Measurements from ENCODE around the gene RNF207. TPM values are rescaled to one million over a fixed set of nuclear protein-coding genes. Genes with fewer than 3 reads are reported as not detected.

Gene RNF207
- total RNA-seq, 1 donor from 2014 or later, result 19.4 TPM

DNA sequence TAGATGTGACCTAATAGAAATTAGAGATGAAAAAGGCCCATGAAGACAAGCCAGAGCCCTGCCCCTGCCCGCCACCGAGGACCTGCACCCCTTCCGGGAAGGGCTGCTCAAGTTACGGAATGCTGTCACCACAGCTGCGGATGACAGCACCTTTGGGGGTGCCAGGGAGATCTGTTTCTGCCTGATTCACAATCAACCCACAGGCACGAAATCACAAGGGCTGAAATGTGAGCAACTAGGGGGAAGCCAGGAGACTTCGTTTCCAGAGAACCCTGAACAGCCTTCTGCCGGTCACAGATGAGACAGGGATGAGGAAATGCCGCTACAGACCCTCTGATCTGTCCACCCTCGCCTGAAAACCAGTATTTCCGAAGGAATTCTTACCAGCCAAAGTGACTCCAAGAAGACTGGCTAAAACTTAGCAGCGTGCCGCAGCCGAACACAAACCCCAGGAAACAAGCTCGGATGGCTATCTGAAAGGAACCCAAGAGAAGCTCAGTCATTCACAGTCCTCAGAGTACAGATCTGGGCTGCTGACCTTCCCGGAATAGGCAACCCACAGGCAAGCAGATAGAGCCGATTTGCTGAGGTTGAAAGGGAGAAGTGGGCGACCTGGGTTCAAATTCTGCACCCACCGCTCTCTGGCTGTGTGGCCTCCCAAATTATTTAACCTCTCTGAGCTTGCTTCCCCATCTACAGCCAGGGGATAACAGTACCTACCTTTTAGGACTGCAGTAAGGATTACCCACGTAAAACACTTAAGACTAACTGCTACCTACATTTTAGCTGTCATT lies 28.8 kb downstream of the RNF207 start:
- H3K27ac ChIP-seq, result no peak overlapping the region

DNA sequence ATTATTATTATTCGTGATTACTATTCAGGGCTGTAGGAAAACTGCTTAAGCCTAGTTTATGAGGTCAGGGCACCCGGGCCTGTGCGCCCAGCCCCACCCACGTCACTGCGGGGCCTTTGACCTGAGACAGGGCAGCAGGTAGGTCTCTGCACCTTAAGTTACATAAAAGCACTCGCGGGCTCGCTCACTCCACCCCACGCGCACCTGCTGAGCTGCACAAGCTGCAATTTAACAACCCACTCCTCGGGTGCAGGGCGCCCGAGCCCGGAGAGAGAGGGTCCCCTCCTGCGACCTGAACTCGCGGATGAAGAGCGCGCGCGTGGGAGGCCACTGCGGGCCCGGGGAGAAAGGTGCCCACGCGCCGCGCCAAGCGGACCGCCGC lies 29.4 kb downstream of the RNF207 start:
- Histone ChIP-seq H3K36me3 (peaks cover 0 to 32% of the 10 kb centered on the region in 2 donors), H3K9me3 (no peaks in the 10 kb centered on the region), H3K27ac (no peak overlapping the region), H3K4me3 (peak overlapping the region; percentile 65 to 87), H3K27me3 (no peaks in the 10 kb centered on the region), H3K4me1 (peaks cover 12% of the 10 kb centered on the region)
- no peak for TF ChIP-seq POLR2A (IDR thresholded peaks at IDR 0.05)
- TF ChIP-seq POLR2AphosphoS5 (IDR thresholded peaks at IDR 0.05; ENCODE audit: insufficient read depth in 1 of 2, low read depth in 1 of 2), result no peak
- no peak for TF ChIP-seq CTCF (IDR thresholded peaks at IDR 0.05)
- intact Hi-C loops (cut with DNase I), result no loop called here
- DNase-seq (ENCODE audit: extremely low spot score in 2 of 2), result no peak

More for the DNA sequence above, 28.8 kb downstream of the RNF207 start:
- intact Hi-C loops (cut with DNase I), result no loop called here
- no peak for DNase-seq (ENCODE audit: extremely low spot score in 2 of 2)
- no peak for TF ChIP-seq POLR2A (IDR thresholded peaks at IDR 0.05)
- TF ChIP-seq CTCF (IDR thresholded peaks at IDR 0.05), result no peak
- TF ChIP-seq POLR2AphosphoS5 (IDR thresholded peaks at IDR 0.05; ENCODE audit: insufficient read depth in 1 of 2, low read depth in 1 of 2), result no peak
- H3K27me3 ChIP-seq, result no peaks in the 10 kb centered on the region
- H3K9me3 ChIP-seq, result no peaks in the 10 kb centered on the region
- H3K4me3 ChIP-seq, result peak overlapping the region; percentile 65 to 87
- peaks cover 12% of the 10 kb centered on the region for H3K4me1 ChIP-seq
- H3K36me3 ChIP-seq, result peaks cover 0 to 32% of the 10 kb centered on the region in 2 donors

- peaks cover 0 to 19% of the 10 kb centered on the region in 2 donors for H3K36me3 ChIP-seq
- intact Hi-C loops (cut with DNase I), result no loop called here
- H3K27me3 ChIP-seq, result peaks cover 5% of the 10 kb centered on the region
- no peaks in the 10 kb centered on the region for H3K9me3 ChIP-seq
- H3K27ac ChIP-seq, result no peak overlapping the region
- no peak overlapping the region for H3K4me3 ChIP-seq
- no peak for DNase-seq (ENCODE audit: extremely low spot score in 2 of 2)
- TF ChIP-seq POLR2AphosphoS5 (IDR thresholded peaks at IDR 0.05; ENCODE audit: insufficient read depth in 1 of 2, low read depth in 1 of 2) (no peak), CTCF (IDR thresholded peaks at IDR 0.05) (no peak), POLR2A (IDR thresholded peaks at IDR 0.05) (no peak)
- H3K4me1 ChIP-seq, result peaks cover 22% of the 10 kb centered on the region
These were observed 31.2 kb downstream of the RNF207 start for GRCh38 chr1:6237093-6237492.

GRCh38 chr1:6239213-6239752 lies 33.4 kb downstream of the RNF207 start:
- H3K4me3 ChIP-seq, result no peak overlapping the region
- H3K27me3 ChIP-seq, result peaks cover 23% of the 10 kb centered on the region
- H3K27ac ChIP-seq, result no peak overlapping the region
- TF ChIP-seq POLR2A (IDR thresholded peaks at IDR 0.05), result no peak
- TF ChIP-seq CTCF (IDR thresholded peaks at IDR 0.05), result no peak
- no peak for TF ChIP-seq POLR2AphosphoS5 (IDR thresholded peaks at IDR 0.05; ENCODE audit: insufficient read depth in 1 of 2, low read depth in 1 of 2)
- no peaks in the 10 kb centered on the region for H3K36me3 ChIP-seq
- peaks cover 23% of the 10 kb centered on the region for H3K4me1 ChIP-seq
- intact Hi-C loops (cut with DNase I), result no loop called here
- DNase-seq (ENCODE audit: extremely low spot score in 2 of 2), result no peak
- no peaks in the 10 kb centered on the region for H3K9me3 ChIP-seq
